ENCODE data around the gene TMEM250. TPM values are rescaled to one million over a fixed set of nuclear protein-coding genes. Genes with fewer than 3 reads are reported as not detected.

Gene TMEM250
- polyA plus RNA-seq, 1 donor (not counting 4 experiments of a cell fraction or from before 2014, with no cell fraction given) = 9.9 TPM

DNA sequence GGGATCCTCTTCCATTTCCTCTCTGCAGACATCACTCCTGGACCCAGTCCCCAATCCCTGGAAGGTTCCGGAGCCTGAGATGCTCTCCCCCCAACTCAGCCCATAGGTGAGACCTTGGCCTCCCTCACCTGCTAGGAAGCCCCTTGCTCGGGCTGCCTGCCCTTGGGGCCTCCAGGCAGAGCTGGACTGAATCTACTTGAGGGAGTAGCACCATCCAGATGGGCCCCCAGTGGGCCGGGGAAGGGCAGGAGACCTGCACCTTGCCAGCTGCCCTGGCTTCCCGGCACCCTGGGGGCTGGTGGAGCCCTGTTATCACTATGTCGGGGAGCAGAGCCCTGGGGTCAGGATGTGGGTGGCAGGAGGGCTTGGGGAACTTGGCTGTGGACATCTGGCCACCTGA, 26.9 kb upstream of the TMEM250 start:
- Histone ChIP-seq H3K4me1 (ENCODE audit: control insufficient read depth, extremely low read depth, insufficient read depth, low read length) (peaks cover 10% of the 10 kb centered on the region), H3K4me2 (ENCODE audit: control insufficient read depth, extremely low read depth, insufficient read depth, low read depth, low read length) (no peak overlapping the region), H3K27me3 (ENCODE audit: control insufficient read depth, extremely low read depth, insufficient read depth, low read length) (peaks cover 34% of the 10 kb centered on the region), H3K9ac (ENCODE audit: control insufficient read depth, extremely low read depth, insufficient read depth, low read length) (no peak overlapping the region), H3K4me3 (ENCODE audit: control insufficient read depth in 2 of 3, extremely low read depth in 1 of 3, insufficient read depth in 2 of 3, low read depth in 1 of 3, low read length in 3 of 3) (no peak overlapping the region), H3K36me3 (ENCODE audit: control insufficient read depth in 2 of 2, extremely low read depth in 1 of 2, insufficient read depth in 2 of 2, low read length in 2 of 2) (no peaks in the 10 kb centered on the region), H3K79me2 (ENCODE audit: control insufficient read depth, insufficient read depth, low read length) (no peaks in the 10 kb centered on the region), H2AFZ (ENCODE audit: control insufficient read depth, low read length) (no peak overlapping the region), H3K9me3 (ENCODE audit: control insufficient read depth, low read depth, low read length) (no peaks in the 10 kb centered on the region), H3K27ac (ENCODE audit: control insufficient read depth, insufficient read depth, low read length) (no peak overlapping the region), H4K20me1 (ENCODE audit: control insufficient read depth, extremely low read depth, insufficient read depth, low read length) (no peaks in the 10 kb centered on the region), H3K9me1 (ENCODE audit: control insufficient read depth, extremely low read depth, insufficient read depth, low read length) (no peaks in the 10 kb centered on the region)
- dilution Hi-C loops (cut with MboI; ENCODE audit: extremely low pct_ligation_motif_present, low sequenced_read_pairs) = no loop called here
- FAIRE-seq = no peak
- DNase-seq (ENCODE audit: low read depth, low spot score) = no peak
- no peak for TF ChIP-seq EZH2 (IDR thresholded peaks at IDR 0.05; ENCODE audit: low read length)
- no peak for TF ChIP-seq CTCF (optimal IDR thresholded peaks at IDR 0.05 in 1 of 3, IDR thresholded peaks at IDR 0.05 in 1 of 3, conservative IDR thresholded peaks at IDR 0.05 in 1 of 3; ENCODE audit: extremely low read depth in 1 of 3, insufficient read depth in 2 of 3, low read length in 3 of 3)

DNA sequence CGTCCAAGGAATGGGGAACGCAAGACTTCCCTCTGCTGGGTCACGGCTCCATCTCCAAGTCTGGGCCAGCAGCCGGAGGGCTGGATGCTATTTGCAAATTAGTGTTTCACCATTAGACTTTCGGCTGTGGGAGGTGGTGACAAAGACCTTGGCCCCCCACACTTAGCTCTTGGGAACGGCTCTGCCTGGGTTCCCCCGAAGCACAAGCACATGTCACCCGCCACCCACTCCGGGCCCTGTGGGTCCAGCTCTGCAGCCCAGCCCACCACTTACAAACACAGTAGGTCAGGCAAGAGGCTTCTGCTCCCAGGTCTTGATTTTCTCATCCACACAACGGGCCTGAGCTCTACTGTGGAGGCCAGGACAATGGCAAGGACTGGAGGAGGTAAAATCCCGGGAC, 25.8 kb upstream of the TMEM250 start:
- H3K27ac ChIP-seq (ENCODE audit: control insufficient read depth, insufficient read depth, low read length) = no peak overlapping the region
- no peaks in the 10 kb centered on the region for H4K20me1 ChIP-seq (ENCODE audit: control insufficient read depth, extremely low read depth, insufficient read depth, low read length)
- dilution Hi-C loops (cut with MboI; ENCODE audit: extremely low pct_ligation_motif_present, low sequenced_read_pairs) = no loop called here
- TF ChIP-seq EZH2 (IDR thresholded peaks at IDR 0.05; ENCODE audit: low read length) (no peak), CTCF (optimal IDR thresholded peaks at IDR 0.05 in 1 of 3, IDR thresholded peaks at IDR 0.05 in 1 of 3, conservative IDR thresholded peaks at IDR 0.05 in 1 of 3; ENCODE audit: extremely low read depth in 1 of 3, insufficient read depth in 2 of 3, low read length in 3 of 3) (no peak)
- no peak overlapping the region for H3K4me3 ChIP-seq (ENCODE audit: control insufficient read depth in 2 of 3, extremely low read depth in 1 of 3, insufficient read depth in 2 of 3, low read depth in 1 of 3, low read length in 3 of 3)
- DNase-seq (ENCODE audit: low read depth, low spot score) = no peak
- peaks cover 10% of the 10 kb centered on the region for H3K4me1 ChIP-seq (ENCODE audit: control insufficient read depth, extremely low read depth, insufficient read depth, low read length)
- no peaks in the 10 kb centered on the region for H3K9me3 ChIP-seq (ENCODE audit: control insufficient read depth, low read depth, low read length)
- no peaks in the 10 kb centered on the region for H3K79me2 ChIP-seq (ENCODE audit: control insufficient read depth, insufficient read depth, low read length)
- H3K27me3 ChIP-seq (ENCODE audit: control insufficient read depth, extremely low read depth, insufficient read depth, low read length) = peaks cover 34% of the 10 kb centered on the region
- no peak for FAIRE-seq
- no peak overlapping the region for H3K4me2 ChIP-seq (ENCODE audit: control insufficient read depth, extremely low read depth, insufficient read depth, low read depth, low read length)
- H3K9me1 ChIP-seq (ENCODE audit: control insufficient read depth, extremely low read depth, insufficient read depth, low read length) = no peaks in the 10 kb centered on the region
- no peak overlapping the region for H2AFZ ChIP-seq (ENCODE audit: control insufficient read depth, low read length)
- no peaks in the 10 kb centered on the region for H3K36me3 ChIP-seq (ENCODE audit: control insufficient read depth in 2 of 2, extremely low read depth in 1 of 2, insufficient read depth in 2 of 2, low read length in 2 of 2)
- H3K9ac ChIP-seq (ENCODE audit: control insufficient read depth, extremely low read depth, insufficient read depth, low read length) = no peak overlapping the region

All from keratinocyte (primary cell).